GM23338 (cell line): ENCODE results near the gene WASL.

Experiments used
- CTCF ChIP-seq, 2 experiments: fragments of 200-600 bp in 1 of 2; sonication (generic) in 1 of 2; conservative IDR thresholded peaks; 2 replicates each; pipeline versions ENCODE4 v1.5.1 to v1.6.1; 2016 to 2017; ENCODE audit warnings: antibody characterized with exemption in 2 of 2, low read depth in 2 of 2, mild to moderate bottlenecking in 2 of 2, moderate library complexity in 1 of 2
- POLR2AphosphoS5 ChIP-seq: IDR thresholded peaks from 2 replicates; pipeline ENCODE4 v1.6.1; 2016; ENCODE audit warnings: antibody characterized with exemption, low read depth
- REST ChIP-seq: IDR thresholded peaks from one replicate; pipeline ENCODE4 v1.6.1; 2018; ENCODE audit warnings: antibody characterized with exemption; ENCODE audit not compliant: unreplicated experiment
- STAT1 ChIP-seq: IDR thresholded peaks from one replicate; pipeline ENCODE4 v1.6.1; 2016; ENCODE audit warnings: antibody characterized with exemption; ENCODE audit not compliant: unreplicated experiment

- TF ChIP-seq POLR2AphosphoS5 (no peak), REST (no peak), STAT1 (no peak), CTCF (conservative IDR thresholded peaks at IDR 0.05; ENCODE audit: low read depth in 2 of 2) (no peak)
Observed at GRCh38 chr7:123645516-123645915, 103.3 kb downstream of the WASL start.
